Karpas-422 (cell line): ENCODE data around the gene TOR4A. TPM values are rescaled to one million over a fixed set of nuclear protein-coding genes. Genes with fewer than 3 reads are reported as not detected.
A peak's percentile ranks its signal among the peaks of the same experiment; 100 is the strongest.
"Not testable (repeated sequence)": the region's sequence is repeated elsewhere in the genome, so short reads cannot be mapped to it uniquely, and the experiment has no call there.

Experiments
- DNase-seq: peaks from one replicate; pipeline ENCODE4 v3.0.0-alpha.2; 2015
- H2AFZ ChIP-seq: fragments of 200-600 bp; sonication (generic); 2 replicates; pipeline ENCODE4 v1.6.1; 2014; ENCODE audit warnings: antibody characterized with exemption, low read length, mixed read lengths
- H3K27ac ChIP-seq: fragments of 200-600 bp; sonication (generic); 2 replicates; pipeline ENCODE4 v1.5.1; 2014; ENCODE audit warnings: mild to moderate bottlenecking, low read length, moderate library complexity
- H3K27me3 ChIP-seq: fragments of 200-600 bp; sonication (generic); 2 replicates; pipeline ENCODE4 v1.6.1; 2014; ENCODE audit warnings: low read length, mixed read lengths
- H3K36me3 ChIP-seq: fragments of 200-600 bp; sonication (generic); 2 replicates; pipeline ENCODE4 v1.6.1; 2014; ENCODE audit warnings: low read length, mixed read lengths; ENCODE audit not compliant: insufficient read depth
- H3K4me1 ChIP-seq: fragments of 200-600 bp; sonication (generic); 2 replicates; pipeline ENCODE4 v1.6.1; 2014; ENCODE audit warnings: mild to moderate bottlenecking, low read length, mixed read lengths
- H3K4me2 ChIP-seq: fragments of 200-600 bp; sonication (generic); 2 replicates; pipeline ENCODE4 v1.6.1; 2014; ENCODE audit warnings: low read length, low read depth, mild to moderate bottlenecking; ENCODE audit not compliant: poor library complexity, severe bottlenecking
- H3K4me3 ChIP-seq: fragments of 200-600 bp; sonication (generic); 2 replicates; pipeline ENCODE4 v1.5.1; 2014; ENCODE audit warnings: mild to moderate bottlenecking, antibody characterized with exemption, low read length, mixed read lengths
- H3K79me2 ChIP-seq: fragments of 200-600 bp; sonication (generic); 2 replicates; pipeline ENCODE4 v1.6.1; 2014; ENCODE audit warnings: mild to moderate bottlenecking, low read length, mixed read lengths
- H3K9ac ChIP-seq: fragments of 200-600 bp; sonication (generic); 2 replicates; pipeline ENCODE4 v1.6.0; 2014; ENCODE audit warnings: low read length
- H3K9me2 ChIP-seq: fragments of 200-600 bp; sonication (generic), shearing (Covaris generic); replicated peaks from 2 replicates; pipeline ENCODE4 v1.6.0; 2014; ENCODE audit warnings: mild to moderate bottlenecking, low read length, moderate library complexity; ENCODE audit not compliant: insufficient read depth
- H3K9me3 ChIP-seq: fragments of 300-700, 200-600 bp; sonication (generic); 2 replicates; pipeline ENCODE4 v1.6.1; 2014; ENCODE audit warnings: low read length, mixed read lengths
- H4K20me1 ChIP-seq: fragments of 200-600 bp; sonication (generic); 2 replicates; pipeline ENCODE4 v1.6.1; 2014; ENCODE audit warnings: mild to moderate bottlenecking, antibody characterized with exemption, low read length, low read depth; ENCODE audit not compliant: insufficient read depth
- total RNA-seq: library from RNA; depleted of rRNA; stranded (reverse); fragments of >200 nt; shearing (Covaris generic); gene quantifications from 2 replicates; pipeline ENCODE4 v1.2.3, GENCODE V29; 2014; ENCODE audit warnings: low replicate concordance

Gene TOR4A
- total RNA-seq, 1 experiment from 2014 or later, result 8.8 TPM

- no peaks in the 10 kb centered on the region for H3K9me2 ChIP-seq
- no peaks in the 10 kb centered on the region for H3K36me3 ChIP-seq
- no peak overlapping the region for H3K27ac ChIP-seq
- peaks cover 35% of the 10 kb centered on the region; the same call in 1 of the 2 replicates for H4K20me1 ChIP-seq
- H3K9me3 ChIP-seq, result no peaks in the 10 kb centered on the region
- peak overlapping the region; percentile 30; the same call in 1 of the 2 replicates for H3K4me3 ChIP-seq
- no peaks in the 10 kb centered on the region for H3K79me2 ChIP-seq
- H3K27me3 ChIP-seq, result no peaks in the 10 kb centered on the region
- peak overlapping the region; percentile 36 for H3K9ac ChIP-seq
- H2AFZ ChIP-seq, result no peak overlapping the region
- DNase-seq, result peak; percentile 95
- H3K4me2 ChIP-seq, result peak overlapping the region; percentile 52
- H3K4me1 ChIP-seq, result peaks cover 54% of the 10 kb centered on the region
Observed at GRCh38 chr9:137236238-137236935, 41.1 kb upstream of the TOR4A start.

GRCh38 chr9:137236936-137237421, 40.5 kb upstream of the TOR4A start:
- DNase-seq, result no peak
- Histone ChIP-seq H3K4me3 (peak overlapping the region; percentile 30; the same call in 1 of the 2 replicates), H3K27ac (no peak overlapping the region), H3K27me3 (no peaks in the 10 kb centered on the region), H3K36me3 (peaks cover 4% of the 10 kb centered on the region), H4K20me1 (peaks cover 40% of the 10 kb centered on the region), H3K4me2 (peak overlapping the region; percentile 52), H3K4me1 (peaks cover 55% of the 10 kb centered on the region), H2AFZ (no peak overlapping the region), H3K79me2 (0 out of 2 replicates have a peak, but pooled peaks cover 4% of the 10 kb centered on the region), H3K9me2 (no peaks in the 10 kb centered on the region), H3K9me3 (no peaks in the 10 kb centered on the region), H3K9ac (peak overlapping the region; percentile 36)

DNA sequence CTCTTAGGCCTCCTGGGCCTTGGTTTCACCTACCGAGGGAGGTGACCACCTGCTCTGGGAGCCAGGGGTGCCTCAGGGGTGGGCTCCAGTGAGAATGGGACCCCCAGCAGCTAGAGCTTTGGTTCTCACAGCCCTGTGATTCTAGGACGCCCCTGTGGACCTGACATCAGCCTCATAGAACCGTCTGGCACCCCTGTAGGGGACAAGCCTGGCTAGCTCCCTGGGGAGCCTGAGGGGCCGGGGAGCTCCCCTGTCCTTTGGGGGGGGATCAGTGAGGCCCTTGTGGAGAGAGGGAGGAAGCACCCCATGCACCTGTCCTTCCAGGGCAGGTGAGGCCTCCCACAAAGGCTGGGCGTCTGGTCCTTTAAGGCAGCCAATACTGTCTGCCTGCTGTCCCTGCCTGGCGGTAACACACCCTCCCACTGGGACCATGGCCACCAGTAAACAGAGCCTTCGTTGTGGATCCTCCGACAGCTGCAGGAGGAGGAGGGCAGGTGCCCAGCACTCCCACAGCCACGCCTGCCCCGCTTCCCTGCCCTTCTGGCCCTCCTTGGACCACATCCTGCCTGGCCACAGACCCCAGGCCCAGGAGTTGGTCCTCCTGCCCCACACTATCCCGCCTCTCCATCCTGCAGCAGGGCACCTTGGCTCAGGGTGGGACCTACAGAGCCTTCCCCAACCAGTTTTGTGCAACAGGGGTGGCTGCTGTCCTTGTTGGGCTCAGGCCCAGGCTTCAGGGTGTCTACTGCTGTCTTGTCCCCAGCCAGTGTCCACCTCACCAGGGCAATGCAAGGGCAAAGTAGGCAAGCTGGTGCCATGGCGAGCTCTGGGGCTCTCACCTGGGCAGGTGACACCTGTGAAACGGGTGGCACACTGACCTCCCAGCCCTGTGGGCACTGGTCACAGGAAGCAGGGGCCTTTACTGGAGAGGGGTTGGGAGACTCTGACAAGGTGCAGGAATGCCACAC, 39.5 kb upstream of the TOR4A start:
- no peak overlapping the region for H3K4me3 ChIP-seq
- no peaks in the 10 kb centered on the region for H3K27me3 ChIP-seq
- H2AFZ ChIP-seq, result no peak overlapping the region
- H3K9me2 ChIP-seq, result no peaks in the 10 kb centered on the region
- H3K27ac ChIP-seq, result no peak overlapping the region
- DNase-seq, result no peak
- peaks cover 51% of the 10 kb centered on the region for H4K20me1 ChIP-seq
- H3K79me2 ChIP-seq, result 0 out of 2 replicates have a peak, but pooled peaks cover 5% of the 10 kb centered on the region
- peaks cover 65% of the 10 kb centered on the region for H3K4me1 ChIP-seq
- H3K4me2 ChIP-seq, result peak overlapping the region; percentile 9
- peaks cover 15% of the 10 kb centered on the region for H3K36me3 ChIP-seq
- no peaks in the 10 kb centered on the region for H3K9me3 ChIP-seq
- H3K9ac ChIP-seq, result peak overlapping the region; percentile 25; the same call in 1 of the 2 replicates

DNA sequence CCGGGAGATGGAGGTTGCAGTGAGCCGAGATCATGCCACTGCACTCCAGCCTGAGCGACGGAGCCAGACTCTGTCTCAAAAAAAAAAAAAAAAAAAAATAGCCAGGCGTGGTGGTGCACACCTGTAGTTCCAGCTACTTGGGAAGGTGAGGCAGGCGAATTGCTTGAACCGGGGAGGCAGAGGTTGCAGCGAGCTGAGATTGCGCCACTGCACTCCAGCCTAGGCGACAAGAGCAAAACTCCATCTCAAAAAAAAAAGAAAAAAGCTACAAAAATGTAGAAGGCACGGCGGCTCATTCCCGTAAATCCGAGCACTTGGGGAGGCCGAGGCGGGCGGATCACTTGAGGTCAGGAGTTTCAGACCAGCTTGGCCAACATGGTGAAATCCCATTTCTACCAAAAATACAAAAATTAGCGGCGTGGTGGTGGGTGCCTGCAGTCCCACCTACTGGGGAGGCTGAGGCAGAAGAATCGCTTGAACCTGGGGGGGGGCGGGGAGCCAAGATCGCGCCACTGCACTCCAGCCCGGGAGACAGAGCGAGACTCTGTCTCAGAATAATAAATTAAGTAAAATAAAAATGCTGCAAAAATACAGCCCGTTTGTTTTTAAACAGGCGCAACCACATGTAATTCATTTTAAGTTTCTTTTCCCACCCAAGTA, 37.9 kb upstream of the TOR4A start:
- Histone ChIP-seq H2AFZ (peak overlapping the region; percentile 77), H3K36me3 (peaks cover 17% of the 10 kb centered on the region), H3K27ac (peak overlapping the region; percentile 88), H3K9ac (peak overlapping the region; percentile 97), H4K20me1 (peaks cover 53% of the 10 kb centered on the region), H3K4me3 (peak overlapping the region; percentile 85), H3K4me2 (peak overlapping the region; percentile 98), H3K4me1 (peaks cover 58% of the 10 kb centered on the region)
- not testable (repeated sequence) for H3K9me2 ChIP-seq, H3K9me3 ChIP-seq, DNase-seq, H3K79me2 ChIP-seq, H3K27me3 ChIP-seq

DNA sequence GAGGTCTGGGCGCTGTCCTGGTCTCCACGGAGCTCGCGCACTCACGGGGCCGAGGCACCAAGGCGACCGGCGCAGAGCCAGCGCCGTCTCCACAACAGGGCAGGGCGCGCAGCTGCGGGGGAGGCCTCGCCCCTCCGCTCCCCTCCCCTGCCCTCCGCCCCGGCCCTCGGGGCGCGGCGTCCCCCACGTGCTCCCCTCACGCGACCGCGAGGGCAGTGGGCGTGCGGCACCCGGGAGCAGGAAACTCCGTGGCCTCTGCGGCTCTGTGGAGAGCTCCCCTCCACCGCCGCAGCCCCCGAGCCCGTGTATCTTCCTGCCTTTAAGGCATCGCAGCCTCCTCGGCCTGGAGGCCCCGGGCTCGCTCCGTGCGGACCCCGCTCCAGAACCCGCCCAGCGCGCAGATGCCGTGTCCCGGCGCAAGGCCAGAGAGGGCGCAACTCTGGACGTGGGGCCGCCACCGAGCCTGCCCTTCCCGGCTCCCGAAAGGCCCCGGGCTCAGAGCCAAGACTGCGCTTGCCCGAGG, 37.1 kb upstream of the TOR4A start:
- H3K4me2 ChIP-seq, result peak overlapping the region; percentile 98
- no peaks in the 10 kb centered on the region for H3K9me2 ChIP-seq
- H3K9ac ChIP-seq, result peak overlapping the region; percentile 97
- peaks cover 17% of the 10 kb centered on the region for H3K36me3 ChIP-seq
- H4K20me1 ChIP-seq, result peaks cover 46% of the 10 kb centered on the region
- peak overlapping the region; percentile 77 for H2AFZ ChIP-seq
- H3K9me3 ChIP-seq, result no peaks in the 10 kb centered on the region
- DNase-seq, result peak; percentile 88
- peaks cover 51% of the 10 kb centered on the region for H3K4me1 ChIP-seq
- H3K27me3 ChIP-seq, result no peaks in the 10 kb centered on the region
- H3K27ac ChIP-seq, result peak overlapping the region; percentile 88
- 0 out of 2 replicates have a peak, but pooled peaks cover 5% of the 10 kb centered on the region for H3K79me2 ChIP-seq
- H3K4me3 ChIP-seq, result peak overlapping the region; percentile 85

DNA sequence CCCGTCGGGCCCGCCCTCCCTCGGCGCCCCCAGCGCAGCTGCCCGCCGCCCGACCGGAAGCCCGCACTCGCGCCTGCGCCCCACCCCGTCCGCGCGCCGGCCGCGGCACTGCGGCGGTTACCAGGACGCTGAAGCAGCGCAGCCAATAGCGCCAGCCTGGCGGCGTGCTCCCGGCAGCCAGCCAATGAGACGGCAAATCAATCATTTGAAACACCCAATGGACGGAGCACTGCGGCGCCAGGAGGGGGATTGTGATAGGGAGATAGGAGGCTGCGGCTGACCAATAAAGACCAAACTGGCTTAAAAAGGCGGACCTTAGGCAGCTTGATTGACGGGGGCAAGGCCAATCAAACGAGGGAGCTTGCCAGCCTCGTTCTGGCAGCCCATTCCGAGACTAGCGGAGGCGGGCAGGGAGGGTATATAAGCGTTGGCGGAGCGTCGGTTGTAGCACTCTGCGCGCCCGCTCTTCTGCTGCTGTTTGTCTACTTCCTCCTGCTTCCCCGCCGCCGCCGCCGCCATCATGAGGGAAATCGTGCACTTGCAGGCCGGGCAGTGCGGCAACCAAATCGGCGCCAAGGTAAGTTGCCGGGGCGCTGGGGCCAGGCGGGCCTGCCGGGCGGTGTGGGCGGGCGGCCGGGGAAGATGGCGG, 36.6 kb upstream of the TOR4A start, which contains the start of gene TUBB4B:
TUBB4B (plus strand) TSS at position 447 of the 649 bp plus-strand sequence; CDS start at position 521, 74 bp downstream.
- peaks cover 40% of the 10 kb centered on the region for H4K20me1 ChIP-seq
- no peaks in the 10 kb centered on the region for H3K9me3 ChIP-seq
- peak within 1 kb of the TSS; percentile 77 for H2AFZ ChIP-seq
- H3K9ac ChIP-seq, result peak within 1 kb of the TSS; percentile 97
- H3K36me3 ChIP-seq, result peaks cover 17% of the 10 kb centered on the region
- 0 out of 2 replicates have a peak, but pooled peaks cover 5% of the 10 kb centered on the region for H3K79me2 ChIP-seq
- H3K9me2 ChIP-seq, result no peaks in the 10 kb centered on the region
- H3K27ac ChIP-seq, result peak within 1 kb of the TSS; percentile 88
- no peaks in the 10 kb centered on the region for H3K27me3 ChIP-seq
- peak; percentile 100 for DNase-seq
- peak within 1 kb of the TSS; percentile 98 for H3K4me2 ChIP-seq
- H3K4me3 ChIP-seq, result peak within 1 kb of the TSS; percentile 98
- H3K4me1 ChIP-seq, result peaks cover 45% of the 10 kb centered on the region
